Ovary (tissue), 3 donors: ENCODE results near the gene ARPC1A.

Experiments used
- POLR2A ChIP-seq: fragments of 450-650 bp; IDR thresholded peaks from one replicate; pipeline ENCODE4 v1.6.1; 2017; ENCODE audit warnings: antibody characterized with exemption, mild to moderate bottlenecking, moderate library complexity
- TF ChIP-seq, protein P1 (sequence below), 3 donors: fragments of 450-650 bp in 2 of 3; fragments of 200-600 bp in 1 of 3; IDR thresholded peaks; one replicate each; pipeline versions ENCODE4 v1.5.1 to v1.8.0; 2016 to 2022; ENCODE audit warnings: antibody characterized with exemption in 3 of 3, mild to moderate bottlenecking in 1 of 3
- donor health status: DM: no; HTN: no; CAD: no.

DNA sequence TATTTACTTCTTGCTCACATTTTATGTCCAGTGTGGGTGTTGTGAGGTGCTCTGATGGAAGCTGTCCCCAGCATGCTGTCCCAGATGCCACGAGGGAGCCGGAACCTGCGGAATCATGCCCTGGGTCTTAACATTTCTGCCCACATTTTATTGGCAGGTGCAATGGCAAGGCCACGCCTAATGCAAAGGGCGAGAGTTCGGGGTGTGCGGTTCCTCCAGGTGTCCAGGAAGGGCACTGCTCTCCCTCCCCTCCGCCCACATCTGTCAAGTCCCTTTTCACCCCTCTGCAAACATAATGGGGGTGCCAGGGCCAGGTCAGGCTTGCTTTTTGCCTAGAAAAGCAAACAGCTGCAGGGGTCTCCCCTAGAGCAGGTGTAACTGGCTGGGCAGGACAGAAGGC, 66.3 kb downstream of the ARPC1A start:
- TF ChIP-seq, protein P1, sequence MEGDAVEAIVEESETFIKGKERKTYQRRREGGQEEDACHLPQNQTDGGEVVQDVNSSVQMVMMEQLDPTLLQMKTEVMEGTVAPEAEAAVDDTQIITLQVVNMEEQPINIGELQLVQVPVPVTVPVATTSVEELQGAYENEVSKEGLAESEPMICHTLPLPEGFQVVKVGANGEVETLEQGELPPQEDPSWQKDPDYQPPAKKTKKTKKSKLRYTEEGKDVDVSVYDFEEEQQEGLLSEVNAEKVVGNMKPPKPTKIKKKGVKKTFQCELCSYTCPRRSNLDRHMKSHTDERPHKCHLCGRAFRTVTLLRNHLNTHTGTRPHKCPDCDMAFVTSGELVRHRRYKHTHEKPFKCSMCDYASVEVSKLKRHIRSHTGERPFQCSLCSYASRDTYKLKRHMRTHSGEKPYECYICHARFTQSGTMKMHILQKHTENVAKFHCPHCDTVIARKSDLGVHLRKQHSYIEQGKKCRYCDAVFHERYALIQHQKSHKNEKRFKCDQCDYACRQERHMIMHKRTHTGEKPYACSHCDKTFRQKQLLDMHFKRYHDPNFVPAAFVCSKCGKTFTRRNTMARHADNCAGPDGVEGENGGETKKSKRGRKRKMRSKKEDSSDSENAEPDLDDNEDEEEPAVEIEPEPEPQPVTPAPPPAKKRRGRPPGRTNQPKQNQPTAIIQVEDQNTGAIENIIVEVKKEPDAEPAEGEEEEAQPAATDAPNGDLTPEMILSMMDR (IDR thresholded peaks at IDR 0.05), result no peak
- TF ChIP-seq POLR2A, result no peak
